Brain microvascular endothelial cell (primary cell): ENCODE results near the gene TMA16.
A peak's percentile ranks its signal among the peaks of the same experiment; 100 is the strongest.
"Not testable (repeated sequence)": the region's sequence is repeated elsewhere in the genome, so short reads cannot be mapped to it uniquely, and the experiment has no call there.

Experiments used
- DNase-seq: peaks from one replicate; pipeline ENCODE4 v3.0.0-alpha.2; 2020
- H3K27ac ChIP-seq: fragments of 250-450 bp; sonication (Bioruptor Pico); 2 replicates; pipeline ENCODE4 v1.5.1; 2020; ENCODE audit warnings: mild to moderate bottlenecking, moderate library complexity
- H3K27me3 ChIP-seq: fragments of 250-450 bp; sonication (Bioruptor Pico); replicated peaks from 2 replicates; pipeline ENCODE4 v1.5.1; 2020; ENCODE audit warnings: mild to moderate bottlenecking
- H3K36me3 ChIP-seq: fragments of 250-450 bp; sonication (Bioruptor Pico); replicated peaks from 2 replicates; pipeline ENCODE4 v1.5.1; 2020; ENCODE audit warnings: mild to moderate bottlenecking
- H3K4me3 ChIP-seq: 2 replicates; pipeline ENCODE4 v1.5.1; 2011; ENCODE audit warnings: low read depth, mild to moderate bottlenecking, control low read depth, low read length, moderate library complexity
- CTCF ChIP-seq: IDR thresholded peaks from 2 replicates; pipeline ENCODE4 v1.5.1; 2011; ENCODE audit warnings: low read depth, mild to moderate bottlenecking, moderate library complexity, low read length, control low read depth, inconsistent platforms; ENCODE audit errors: missing control alignments
- in situ Hi-C: cut with HindIII; loops from 2 replicates; pipeline ENCODE4 v1.10.0; 2017; ENCODE audit warnings: low sequenced_read_pairs, low pct_ligation_motif_present

The TMA16 gene

DNA sequence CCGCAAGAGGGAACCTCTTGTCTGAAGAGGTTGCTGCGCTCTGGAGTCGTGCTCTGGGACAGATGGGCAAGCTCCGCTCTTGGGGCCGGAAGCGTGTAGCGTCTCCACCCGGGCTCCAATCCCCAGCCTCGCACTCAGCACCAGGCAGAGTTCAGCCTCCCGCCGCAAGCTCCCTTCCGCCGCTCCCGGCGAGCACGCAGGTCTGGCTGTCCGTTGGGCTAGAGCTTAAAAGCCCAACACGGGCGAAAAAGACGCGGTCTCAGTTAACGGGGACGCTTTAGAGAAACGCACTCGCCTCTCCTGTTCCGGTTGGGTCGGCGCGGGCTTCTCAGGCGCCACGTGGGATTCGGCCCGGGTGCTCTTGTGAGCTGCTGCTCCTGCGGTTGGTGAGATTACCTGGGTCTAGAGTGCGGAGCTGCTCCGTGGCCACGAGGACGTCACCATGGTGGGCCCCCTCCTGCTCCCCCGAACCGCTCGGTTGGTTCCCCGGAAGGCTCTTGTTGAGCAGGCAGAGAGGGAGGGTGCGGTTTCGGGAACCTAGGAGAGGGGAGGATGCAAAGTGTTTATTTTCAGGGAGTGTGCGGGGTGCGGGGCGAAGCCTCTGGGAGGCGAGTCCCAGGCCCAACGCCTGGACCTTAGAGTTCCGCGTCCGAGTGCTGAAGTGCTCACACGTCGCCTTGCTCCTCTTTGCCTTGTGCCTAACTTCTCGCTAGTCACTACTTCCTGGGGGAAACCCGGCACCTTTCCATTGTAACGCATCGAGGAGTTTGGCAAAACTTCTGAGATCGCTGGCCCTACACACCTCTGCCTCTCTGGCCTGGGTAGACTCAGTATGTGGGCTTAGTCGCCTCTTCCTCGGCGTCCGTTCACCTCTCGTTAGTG is at the start of gene TMA16:
Gene TMA16, plus strand, starts transcription at position 331 of the 882 bp plus-strand sequence. Its CDS starts 112 bp downstream, at position 443.
- no peak for TF ChIP-seq CTCF
- peak; percentile 93 for DNase-seq
- H3K4me3 ChIP-seq, result peak within 1 kb of the TSS; percentile 93
- in situ Hi-C loops, result no loop called here
- no peaks in the 10 kb centered on the region for H3K27me3 ChIP-seq
- H3K36me3 ChIP-seq, result no peaks in the 10 kb centered on the region
- peak within 1 kb of the TSS; percentile 92 for H3K27ac ChIP-seq

DNA sequence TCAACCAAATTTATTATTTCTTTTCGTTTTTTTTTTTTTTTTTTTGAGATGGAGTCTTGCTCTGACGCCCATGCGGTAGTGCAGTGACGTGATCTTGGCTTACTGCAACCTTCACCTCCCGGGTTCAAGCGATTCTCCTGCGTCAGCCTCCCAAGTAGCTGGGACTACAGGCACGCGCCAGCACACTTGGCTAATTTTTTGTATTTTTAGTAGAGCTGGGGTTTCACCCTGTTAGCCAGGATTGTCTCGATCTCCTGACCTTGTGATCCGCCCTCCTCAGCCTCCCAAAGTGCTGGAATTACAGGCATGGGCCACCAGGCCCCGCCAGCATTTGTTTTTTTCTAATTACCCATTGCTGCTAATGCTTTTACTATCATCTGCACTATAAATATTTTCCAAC is 47.5 kb upstream of the TMA16 start:
- H3K4me3 ChIP-seq, DNase-seq, in situ Hi-C loops, H3K36me3 ChIP-seq, H3K27me3 ChIP-seq, H3K27ac ChIP-seq: not testable (repeated sequence)

GRCh38 chr4:163447481-163447880 is 47.0 kb upstream of the TMA16 start:
- no peak overlapping the region for H3K27ac ChIP-seq
- H3K36me3 ChIP-seq, result no peaks in the 10 kb centered on the region
- H3K4me3 ChIP-seq, result no peak overlapping the region
- DNase-seq, result no peak
- in situ Hi-C loops, result no loop called here
- no peaks in the 10 kb centered on the region for H3K27me3 ChIP-seq
- TF ChIP-seq CTCF, result no peak

DNA sequence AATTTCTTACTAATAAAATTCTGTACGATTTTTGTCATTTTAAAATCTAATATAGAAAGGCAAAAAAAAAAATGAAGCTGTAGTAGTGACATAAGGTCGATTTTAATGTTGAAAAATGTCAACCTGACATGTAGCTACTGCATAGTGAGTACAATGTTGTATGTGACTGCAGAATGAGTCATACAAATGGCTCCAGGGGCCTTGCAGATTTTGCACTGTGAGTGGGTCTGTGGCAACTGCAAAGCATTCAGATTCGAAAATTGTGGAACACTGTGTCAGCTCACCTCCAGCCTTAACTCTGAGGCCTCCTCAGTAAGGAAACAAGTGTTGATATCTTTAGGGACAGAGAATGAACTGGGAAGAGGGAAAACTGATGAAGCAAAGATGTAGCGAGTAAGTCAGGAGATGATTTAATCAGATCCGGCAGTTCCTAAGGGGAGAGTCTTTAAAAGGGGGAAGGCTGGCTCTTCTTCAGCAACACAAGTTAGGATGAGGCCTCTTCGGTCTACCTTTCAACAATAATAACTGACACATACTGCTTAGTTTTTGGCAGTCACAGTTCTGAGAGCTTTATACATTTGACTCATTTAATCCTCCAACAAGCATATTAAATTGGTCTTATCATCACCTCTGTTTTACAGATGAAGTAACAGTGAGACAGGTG is 45.8 kb upstream of the TMA16 start:
- Histone ChIP-seq H3K27ac (no peak overlapping the region), H3K4me3 (no peak overlapping the region), H3K36me3 (no peaks in the 10 kb centered on the region), H3K27me3 (no peaks in the 10 kb centered on the region)
- DNase-seq, result peak; percentile 29
- in situ Hi-C loops, result no loop called here
- no peak for TF ChIP-seq CTCF

GRCh38 chr4:163462556-163462955 is 31.9 kb upstream of the TMA16 start:
- Histone ChIP-seq H3K36me3 (no peaks in the 10 kb centered on the region), H3K27ac (no peak overlapping the region), H3K27me3 (no peaks in the 10 kb centered on the region), H3K4me3 (no peak overlapping the region)
- TF ChIP-seq CTCF, result no peak
- in situ Hi-C loops, result no loop called here
- DNase-seq, result no peak

- no peak for DNase-seq
Observed at GRCh38 chr4:163467082-163467770, 27.3 kb upstream of the TMA16 start.

More at GRCh38 chr4:163467082-163467770, 27.3 kb upstream of the TMA16 start:
- Histone ChIP-seq H3K27ac (no peak overlapping the region), H3K4me3 (no peak overlapping the region), H3K36me3 (no peaks in the 10 kb centered on the region), H3K27me3 (no peaks in the 10 kb centered on the region)
- in situ Hi-C loops, result no loop called here
- no peak for TF ChIP-seq CTCF
